GM11168 (cell line): ENCODE results near the gene HES7.

Experiments
- in situ Hi-C: fragments of 300-500 bp; cut with MboI; formaldehyde crosslinking; loops from one replicate; pipeline ENCODE4 v1.12.0; 2022; ENCODE audit warnings: low sequenced_read_pairs; ENCODE audit not compliant: unreplicated experiment

The HES7 gene

GRCh38 chr17:8155996-8156245, 32.0 kb upstream of the HES7 start:
- in situ Hi-C loops, result no loop called here

- in situ Hi-C loops, result no loop called here
These were observed 31.5 kb upstream of the HES7 start for GRCh38 chr17:8155231-8155995.

GRCh38 chr17:8154608-8155155, 30.8 kb upstream of the HES7 start:
- in situ Hi-C loops, result no loop called here

GRCh38 chr17:8153957-8154607, 30.2 kb upstream of the HES7 start:
- in situ Hi-C loops, result no loop called here

GRCh38 chr17:8153525-8153956, 29.6 kb upstream of the HES7 start:
- in situ Hi-C loops, result no loop called here

- in situ Hi-C loops, result no loop called here
These were observed 29.1 kb upstream of the HES7 start for GRCh38 chr17:8153031-8153451.

- in situ Hi-C loops, result no loop called here
These were observed 28.3 kb upstream of the HES7 start, which contains the start of gene PER1 for GRCh38 chr17:8152112-8152775. Gene PER1, minus strand, starts transcription at chr17:8152404. Its CDS starts 1,698 bp downstream, at chr17:8150706.

- in situ Hi-C loops, result no loop called here
These were observed 27.8 kb upstream of the HES7 start for GRCh38 chr17:8151641-8152111.

GRCh38 chr17:8151120-8151640, 27.3 kb upstream of the HES7 start:
- in situ Hi-C loops, result no loop called here

- in situ Hi-C loops, result no loop called here
These were observed 26.6 kb upstream of the HES7 start for GRCh38 chr17:8150194-8151119.

GRCh38 chr17:8149419-8150193, 25.7 kb upstream of the HES7 start:
- in situ Hi-C loops, result no loop called here

- in situ Hi-C loops, result no loop called here
These were observed 24.7 kb upstream of the HES7 start for GRCh38 chr17:8148560-8148959.

- in situ Hi-C loops, result no loop called here
These were observed 24.0 kb upstream of the HES7 start for GRCh38 chr17:8147805-8148404.

- in situ Hi-C loops, result no loop called here
These were observed 23.4 kb upstream of the HES7 start for GRCh38 chr17:8147141-8147804.

GRCh38 chr17:8146381-8147140, 22.7 kb upstream of the HES7 start:
- in situ Hi-C loops, result no loop called here

- in situ Hi-C loops, result no loop called here
These were observed 21.9 kb upstream of the HES7 start for GRCh38 chr17:8145811-8146210.
